H9 (cell line): ENCODE measurements around the gene FSTL4. TPM values are rescaled to one million over a fixed set of nuclear protein-coding genes. Genes with fewer than 3 reads are reported as not detected.

Experiments
- DNase-seq: peaks from one replicate; pipeline ENCODE4 v3.0.0-alpha.2; 2017
- H2AFZ ChIP-seq: one replicate; pipeline ENCODE4 v1.6.1; 2013; ENCODE audit warnings: mild to moderate bottlenecking, low read length, control low read depth, moderate library complexity
- H2AK5ac ChIP-seq: 2 replicates; pipeline ENCODE4 v1.6.1; 2013; ENCODE audit warnings: low read length, control low read depth, mixed read lengths; ENCODE audit not compliant: insufficient read length
- H2BK120ac ChIP-seq: one replicate; pipeline ENCODE4 v1.6.1; 2013; ENCODE audit warnings: low read depth, mild to moderate bottlenecking, low read length, control low read depth, inconsistent platforms; ENCODE audit not compliant: poor library complexity, severe bottlenecking
- H2BK12ac ChIP-seq: 2 replicates; pipeline ENCODE4 v1.6.1; 2013; ENCODE audit warnings: low read length, control low read depth, mixed read lengths, low read depth; ENCODE audit not compliant: insufficient read length
- H2BK15ac ChIP-seq: 2 replicates; pipeline ENCODE4 v1.6.1; 2013; ENCODE audit warnings: low read depth, low read length, control low read depth
- H2BK20ac ChIP-seq: one replicate; pipeline ENCODE4 v1.6.1; 2013; ENCODE audit warnings: low read depth, mild to moderate bottlenecking, low read length, control low read depth, inconsistent platforms; ENCODE audit not compliant: poor library complexity, severe bottlenecking
- H2BK5ac ChIP-seq: 2 replicates; pipeline ENCODE4 v1.6.1; 2013; ENCODE audit warnings: low read length, control low read depth, mixed read lengths; ENCODE audit not compliant: insufficient read length
- H3K14ac ChIP-seq: 2 replicates; pipeline ENCODE4 v1.6.1; 2013; ENCODE audit warnings: low read length, control low read depth; ENCODE audit not compliant: insufficient read depth
- H3K18ac ChIP-seq: 2 replicates; pipeline ENCODE4 v1.6.1; 2013; ENCODE audit warnings: low read depth, mild to moderate bottlenecking, mixed read lengths, low read length, control low read depth; ENCODE audit not compliant: insufficient read length
- H3K23ac ChIP-seq: 2 replicates; pipeline ENCODE4 v1.6.1; 2013; ENCODE audit warnings: low read length, control low read depth, mixed read lengths, low read depth; ENCODE audit not compliant: insufficient read length
- H3K23me2 ChIP-seq: 2 replicates; pipeline ENCODE4 v1.6.1; 2013; ENCODE audit warnings: low read depth, mild to moderate bottlenecking, mixed read lengths, low read length, control low read depth; ENCODE audit not compliant: insufficient read length, poor library complexity, severe bottlenecking
- H3K27ac ChIP-seq: 2 replicates; pipeline ENCODE4 v1.5.1; 2013; ENCODE audit warnings: low read length, control low read depth, mixed read lengths, low read depth; ENCODE audit not compliant: insufficient read length
- H3K27me3 ChIP-seq: 2 replicates; pipeline ENCODE4 v1.6.1; 2013; ENCODE audit warnings: low read length, control low read depth, inconsistent platforms; ENCODE audit not compliant: insufficient read depth
- H3K4ac ChIP-seq: 2 replicates; pipeline ENCODE4 v1.6.1; 2013; ENCODE audit warnings: low read depth, mild to moderate bottlenecking, control low read depth, inconsistent platforms, low read length, moderate library complexity
- H3K4me1 ChIP-seq: 2 replicates; pipeline ENCODE4 v1.6.1; 2013; ENCODE audit warnings: low read length, control low read depth, inconsistent platforms; ENCODE audit not compliant: insufficient read depth
- H3K4me2 ChIP-seq: 2 replicates; pipeline ENCODE4 v1.6.1; 2013; ENCODE audit warnings: low read length, control low read depth, mixed read lengths; ENCODE audit not compliant: insufficient read length, insufficient read depth
- H3K56ac ChIP-seq: 2 replicates; pipeline ENCODE4 v1.6.1; 2013; ENCODE audit warnings: low read depth, mild to moderate bottlenecking, mixed read lengths, low read length, control low read depth; ENCODE audit not compliant: insufficient read length
- H3K79me1 ChIP-seq: 2 replicates; pipeline ENCODE4 v1.6.1; 2013; ENCODE audit warnings: low read depth, mild to moderate bottlenecking, moderate library complexity, low read length, control low read depth, inconsistent platforms; ENCODE audit not compliant: insufficient read depth, poor library complexity, severe bottlenecking
- H3K79me2 ChIP-seq: 2 replicates; pipeline ENCODE4 v1.6.1; 2013; ENCODE audit warnings: low read length, control low read depth, inconsistent platforms; ENCODE audit not compliant: insufficient read depth
- H3K9ac ChIP-seq: 2 replicates; pipeline ENCODE4 v1.6.1; 2013; ENCODE audit warnings: low read length, control low read depth, mixed read lengths; ENCODE audit not compliant: insufficient read length; ENCODE audit errors: extremely low read depth
- H3K9me3 ChIP-seq: one replicate; pipeline ENCODE4 v1.6.1; 2013; ENCODE audit warnings: low read depth, low read length, inconsistent platforms; ENCODE audit not compliant: control insufficient read depth
- H3T11ph ChIP-seq: one replicate; pipeline ENCODE4 v1.6.1; 2013; ENCODE audit warnings: mild to moderate bottlenecking, low read length, control low read depth, inconsistent platforms
- H4K20me1 ChIP-seq: one replicate; pipeline ENCODE4 v1.6.1; 2013; ENCODE audit not compliant: control insufficient read depth, insufficient read length, insufficient read depth
- H4K5ac ChIP-seq: 2 replicates; pipeline ENCODE4 v1.6.1; 2013; ENCODE audit warnings: low read depth, mild to moderate bottlenecking, mixed read lengths, low read length, control low read depth; ENCODE audit not compliant: insufficient read length
- H4K8ac ChIP-seq: replicated peaks from 2 replicates; pipeline ENCODE4 v1.6.1; 2013; ENCODE audit warnings: low read length, control low read depth, mixed read lengths, low read depth; ENCODE audit not compliant: insufficient read length
- H4K91ac ChIP-seq: 2 replicates; pipeline ENCODE4 v1.6.1; 2013; ENCODE audit warnings: low read depth, mild to moderate bottlenecking, moderate library complexity, mixed read lengths, low read length, control low read depth; ENCODE audit not compliant: insufficient read length
- H3K27ac Mint-ChIP-seq, 3 experiments: 2 replicates in 2 of 3; 3 replicates in 1 of 3; pipeline ENCODE4 v1.8.0; 2020 to 2021; ENCODE audit warnings: mixed read lengths in 3 of 3, mild to moderate bottlenecking in 1 of 3, moderate library complexity in 1 of 3
- H3K27me3 Mint-ChIP-seq: 2 replicates; pipeline ENCODE4 v1.8.0; 2021; ENCODE audit warnings: low read depth, mild to moderate bottlenecking, moderate library complexity, mixed read lengths
- H3K36me3 Mint-ChIP-seq, 3 experiments: 2 replicates in 2 of 3; 3 replicates in 1 of 3; pipeline ENCODE4 v1.8.0; 2020 to 2021; ENCODE audit warnings: low read depth in 3 of 3, mixed read lengths in 3 of 3; ENCODE audit not compliant: insufficient read depth in 1 of 3
- H3K4me1 Mint-ChIP-seq, 2 experiments: 2 replicates each; pipeline ENCODE4 v1.8.0; 2020; ENCODE audit warnings: mixed read lengths in 2 of 2
- H3K4me3 Mint-ChIP-seq, 2 experiments: 2 replicates in 1 of 2; 3 replicates in 1 of 2; pipeline ENCODE4 v1.8.0; 2020 to 2021; ENCODE audit warnings: mild to moderate bottlenecking in 2 of 2, mixed read lengths in 2 of 2, moderate library complexity in 1 of 2
- H3K9me3 Mint-ChIP-seq, 2 experiments: 2 replicates in 1 of 2; 3 replicates in 1 of 2; pipeline ENCODE4 v1.8.0; 2020; ENCODE audit warnings: mild to moderate bottlenecking in 2 of 2, mixed read lengths in 2 of 2, moderate library complexity in 1 of 2
- CTCF ChIP-seq: fragments of 200-600 bp; sonication (generic); conservative IDR thresholded peaks from 3 replicates; pipeline ENCODE4 v1.8.0; 2021; ENCODE audit warnings: antibody characterized with exemption, mild to moderate bottlenecking
- WGBS: extraction: QIAGEN DNeasy Blood & Tissue Kit; methylation state at CpG from one replicate; pipeline ENCODE4 v1.1.7; 2013; ENCODE audit warnings: missing lambda C conversion rate, low lambda C conversion rate, mixed read lengths; ENCODE audit not compliant: insufficient read length; ENCODE audit errors: extremely low coverage; 5-methylcytosine and 5-hydroxymethylcytosine counted together
- total RNA-seq: library from RNA; stranded (reverse); gene quantifications from 2 replicates; pipeline ENCODE4 v1.2.1, GENCODE V29; 2021

The FSTL4 gene
- total RNA-seq, 1 experiment from 2014 or later: 5.7 TPM

- no peaks in the 10 kb centered on the region for H3K4me1 ChIP-seq
- no peak overlapping the region for H3K18ac ChIP-seq
- H3K56ac ChIP-seq: no peak overlapping the region
- H3K14ac ChIP-seq: no peak overlapping the region
- Mint-ChIP-seq H3K4me3 (no peak overlapping the region), H3K27ac (no peak overlapping the region), H3K4me1 (peaks cover under 1% of the 10 kb centered on the region in 2 experiments; a peak in 3 of 4 replicates), H3K27me3 (peaks cover 50% of the 10 kb centered on the region), H3K9me3 (no peaks in the 10 kb centered on the region), H3K36me3 (no peaks in the 10 kb centered on the region)
- H3K4me2 ChIP-seq: no peak overlapping the region
- DNase-seq: no peak
- H3K79me1 ChIP-seq: no peaks in the 10 kb centered on the region
- no peaks in the 10 kb centered on the region for H3K23me2 ChIP-seq
- no peak overlapping the region for H3K4ac ChIP-seq
- H4K8ac ChIP-seq: no peak overlapping the region
- no peak overlapping the region for H2BK5ac ChIP-seq
- no peak overlapping the region for H3K9ac ChIP-seq
- no peak overlapping the region for H3K27ac ChIP-seq
- no peak overlapping the region for H3K23ac ChIP-seq
- H4K20me1 ChIP-seq: no peaks in the 10 kb centered on the region
- no peak overlapping the region for H2AFZ ChIP-seq
- no peaks in the 10 kb centered on the region for H3K9me3 ChIP-seq
- H2BK15ac ChIP-seq: no peak overlapping the region
- no CpG with 5 or more reads among the region's 1 CpG for WGBS
- no peak for TF ChIP-seq CTCF
- H3K27me3 ChIP-seq: peaks cover 9% of the 10 kb centered on the region; the same call in 1 of the 2 replicates
- no peak overlapping the region for H2BK120ac ChIP-seq
- H3K79me2 ChIP-seq: no peaks in the 10 kb centered on the region
- H3T11ph ChIP-seq: no peak overlapping the region
- H4K91ac ChIP-seq: no peak overlapping the region
- H2AK5ac ChIP-seq: no peak overlapping the region
- no peak overlapping the region for H2BK20ac ChIP-seq
- no peak overlapping the region for H2BK12ac ChIP-seq
- H4K5ac ChIP-seq: no peak overlapping the region
Observed at GRCh38 chr5:133618141-133618540, 5.8 kb upstream of the FSTL4 start.
